ENCODE results near the gene ERBB4. TPM values are rescaled to one million over a fixed set of nuclear protein-coding genes. Genes with fewer than 3 reads are reported as not detected.

ERBB4 gene
- total RNA-seq, 1 donor from 2014 or later = 1.2 TPM

DNA sequence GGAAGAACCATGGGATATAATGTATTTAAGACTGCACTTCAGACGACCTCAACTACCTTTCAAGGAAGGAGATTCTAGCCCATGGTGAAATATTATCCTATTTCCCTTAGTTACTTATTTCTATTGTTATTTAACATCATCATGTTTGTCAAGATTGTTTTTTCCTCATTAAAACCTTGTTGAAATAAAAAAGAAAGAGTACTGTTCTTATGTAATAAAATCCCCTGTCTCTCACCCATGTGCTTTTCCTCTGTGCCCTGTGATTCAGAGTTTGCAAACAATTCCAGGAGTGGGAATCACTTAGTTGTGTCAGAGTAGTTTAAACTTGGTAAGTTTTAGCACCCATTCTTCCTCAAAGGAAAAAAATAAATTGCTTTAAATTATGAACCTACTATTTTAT is 43.6 kb downstream of the ERBB4 start:
- H3K9ac ChIP-seq (ENCODE audit: low read length) = no peak overlapping the region
- H3K4me2 ChIP-seq (ENCODE audit: low read length) = no peak overlapping the region
- FAIRE-seq (no peak), DNase-seq (ENCODE audit: low read depth) (no peak)
- Mint-ChIP-seq H3K4me3 (ENCODE audit: unreplicated experiment) (no peak overlapping the region), H3K9me3 (ENCODE audit: unreplicated experiment) (no peaks in the 10 kb centered on the region), H3K27me3 (ENCODE audit: low read depth, unreplicated experiment) (no peaks in the 10 kb centered on the region), H3K36me3 (ENCODE audit: low read depth, unreplicated experiment) (no peaks in the 10 kb centered on the region), H3K4me1 (ENCODE audit: low read depth, unreplicated experiment) (no peaks in the 10 kb centered on the region), H3K27ac (ENCODE audit: unreplicated experiment) (no peak overlapping the region)
- TF ChIP-seq EZH2 (IDR thresholded peaks at IDR 0.05; ENCODE audit: insufficient read depth, low read length) = no peak
- TF ChIP-seq, protein P1, sequence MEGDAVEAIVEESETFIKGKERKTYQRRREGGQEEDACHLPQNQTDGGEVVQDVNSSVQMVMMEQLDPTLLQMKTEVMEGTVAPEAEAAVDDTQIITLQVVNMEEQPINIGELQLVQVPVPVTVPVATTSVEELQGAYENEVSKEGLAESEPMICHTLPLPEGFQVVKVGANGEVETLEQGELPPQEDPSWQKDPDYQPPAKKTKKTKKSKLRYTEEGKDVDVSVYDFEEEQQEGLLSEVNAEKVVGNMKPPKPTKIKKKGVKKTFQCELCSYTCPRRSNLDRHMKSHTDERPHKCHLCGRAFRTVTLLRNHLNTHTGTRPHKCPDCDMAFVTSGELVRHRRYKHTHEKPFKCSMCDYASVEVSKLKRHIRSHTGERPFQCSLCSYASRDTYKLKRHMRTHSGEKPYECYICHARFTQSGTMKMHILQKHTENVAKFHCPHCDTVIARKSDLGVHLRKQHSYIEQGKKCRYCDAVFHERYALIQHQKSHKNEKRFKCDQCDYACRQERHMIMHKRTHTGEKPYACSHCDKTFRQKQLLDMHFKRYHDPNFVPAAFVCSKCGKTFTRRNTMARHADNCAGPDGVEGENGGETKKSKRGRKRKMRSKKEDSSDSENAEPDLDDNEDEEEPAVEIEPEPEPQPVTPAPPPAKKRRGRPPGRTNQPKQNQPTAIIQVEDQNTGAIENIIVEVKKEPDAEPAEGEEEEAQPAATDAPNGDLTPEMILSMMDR (IDR thresholded peaks at IDR 0.05; ENCODE audit: insufficient read depth, low read depth, low read length) = no peak
- no peak overlapping the region for H3K27ac ChIP-seq (ENCODE audit: low read depth, low read length)
- H2AFZ ChIP-seq (ENCODE audit: low read depth, low read length) = no peak overlapping the region
- no peaks in the 10 kb centered on the region for H3K79me2 ChIP-seq (ENCODE audit: insufficient read depth, low read length)
- no peaks in the 10 kb centered on the region for H3K4me1 ChIP-seq (ENCODE audit: insufficient read depth, low read length)
- H3K9me3 ChIP-seq (ENCODE audit: insufficient read depth, low read depth, low read length) = no peaks in the 10 kb centered on the region
- no peak overlapping the region for H3K4me3 ChIP-seq (ENCODE audit: insufficient read depth, low read depth, low read length)
- H3K27me3 ChIP-seq (ENCODE audit: insufficient read depth, low read length) = no peaks in the 10 kb centered on the region
- H4K20me1 ChIP-seq (ENCODE audit: insufficient read depth, low read length) = no peaks in the 10 kb centered on the region
- no peaks in the 10 kb centered on the region for H3K36me3 ChIP-seq (ENCODE audit: insufficient read depth, low read length)

DNA sequence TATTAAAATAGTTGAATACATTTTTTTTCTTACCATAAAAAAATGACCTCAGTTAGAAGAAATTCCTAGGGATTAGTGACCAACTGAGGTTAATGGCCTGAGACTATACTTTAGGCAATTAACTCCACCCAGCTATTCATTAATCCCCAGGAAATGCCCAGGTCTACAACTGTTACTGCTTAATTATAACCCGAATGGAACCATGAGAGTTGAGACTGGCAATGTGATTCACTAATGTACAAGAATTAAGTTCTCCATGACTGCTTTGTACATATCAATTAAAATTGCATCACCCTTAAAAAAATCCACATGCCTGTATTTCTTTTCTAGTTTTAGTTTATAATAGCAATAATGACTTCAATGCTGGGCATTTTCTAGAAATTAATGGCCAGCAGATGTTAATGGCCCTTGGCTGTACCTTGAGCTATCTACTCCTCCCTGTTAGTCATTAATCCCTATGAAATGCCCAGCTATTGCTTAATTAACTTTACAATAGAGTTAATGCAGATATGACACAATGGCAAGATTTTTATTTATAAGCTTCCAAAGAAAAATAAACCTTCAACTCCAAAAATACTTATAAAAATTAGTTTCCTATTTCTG is 44.1 kb downstream of the ERBB4 start:
- Histone ChIP-seq H3K4me1 (ENCODE audit: insufficient read depth, low read length) (no peaks in the 10 kb centered on the region), H3K27me3 (ENCODE audit: insufficient read depth, low read length) (no peaks in the 10 kb centered on the region), H3K9me3 (ENCODE audit: insufficient read depth, low read depth, low read length) (no peaks in the 10 kb centered on the region), H3K79me2 (ENCODE audit: insufficient read depth, low read length) (no peaks in the 10 kb centered on the region), H3K27ac (ENCODE audit: low read depth, low read length) (no peak overlapping the region), H4K20me1 (ENCODE audit: insufficient read depth, low read length) (no peaks in the 10 kb centered on the region), H3K36me3 (ENCODE audit: insufficient read depth, low read length) (no peaks in the 10 kb centered on the region), H3K9ac (ENCODE audit: low read length) (no peak overlapping the region), H3K4me3 (ENCODE audit: insufficient read depth, low read depth, low read length) (no peak overlapping the region), H3K4me2 (ENCODE audit: low read length) (no peak overlapping the region), H2AFZ (ENCODE audit: low read depth, low read length) (no peak overlapping the region)
- Mint-ChIP-seq H3K4me3 (ENCODE audit: unreplicated experiment) (no peak overlapping the region), H3K9me3 (ENCODE audit: unreplicated experiment) (no peaks in the 10 kb centered on the region), H3K4me1 (ENCODE audit: low read depth, unreplicated experiment) (no peaks in the 10 kb centered on the region), H3K36me3 (ENCODE audit: low read depth, unreplicated experiment) (no peaks in the 10 kb centered on the region), H3K27ac (ENCODE audit: unreplicated experiment) (no peak overlapping the region), H3K27me3 (ENCODE audit: low read depth, unreplicated experiment) (no peaks in the 10 kb centered on the region)
- DNase-seq (ENCODE audit: low read depth) = no peak
- TF ChIP-seq EZH2 (IDR thresholded peaks at IDR 0.05; ENCODE audit: insufficient read depth, low read length) = no peak
- TF ChIP-seq, protein P1 (IDR thresholded peaks at IDR 0.05; ENCODE audit: insufficient read depth, low read depth, low read length) = no peak
- FAIRE-seq = no peak

DNA sequence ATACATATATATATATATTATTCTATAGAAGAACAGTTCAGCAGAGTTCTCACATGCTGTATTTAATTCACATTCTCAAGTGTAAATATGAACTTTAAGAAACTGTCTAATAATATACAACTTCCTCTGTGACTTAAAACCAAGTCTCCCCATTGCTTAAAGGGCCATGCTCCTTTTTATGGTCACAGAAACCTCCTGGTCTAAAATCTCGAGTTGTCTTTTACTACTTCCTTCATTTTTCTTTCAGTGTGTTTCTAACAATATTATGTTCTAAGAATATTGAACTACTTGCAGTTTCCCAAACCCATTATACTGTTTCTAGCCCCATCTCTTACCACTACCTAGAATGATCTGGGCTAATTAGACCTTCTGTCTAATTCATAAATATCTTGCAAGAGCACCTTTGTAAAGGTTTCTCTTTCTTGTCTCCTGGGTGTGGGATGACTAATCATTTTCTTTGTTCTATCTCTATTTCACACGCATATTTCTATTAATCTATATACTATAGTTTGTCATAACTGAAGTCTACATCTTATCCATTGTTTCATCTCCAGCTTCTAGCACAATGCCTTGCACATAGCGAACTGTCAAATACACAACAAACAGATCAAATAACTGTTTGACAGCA is 48.8 kb downstream of the ERBB4 start:
- Mint-ChIP-seq H3K4me1 (ENCODE audit: low read depth, unreplicated experiment) (peaks cover 1% of the 10 kb centered on the region), H3K36me3 (ENCODE audit: low read depth, unreplicated experiment) (no peaks in the 10 kb centered on the region), H3K4me3 (ENCODE audit: unreplicated experiment) (no peak overlapping the region), H3K27ac (ENCODE audit: unreplicated experiment) (no peak overlapping the region), H3K9me3 (ENCODE audit: unreplicated experiment) (no peaks in the 10 kb centered on the region), H3K27me3 (ENCODE audit: low read depth, unreplicated experiment) (no peaks in the 10 kb centered on the region)
- Histone ChIP-seq H3K9me3 (ENCODE audit: insufficient read depth, low read depth, low read length) (no peaks in the 10 kb centered on the region), H2AFZ (ENCODE audit: low read depth, low read length) (no peak overlapping the region), H3K4me3 (ENCODE audit: insufficient read depth, low read depth, low read length) (no peak overlapping the region), H3K4me1 (ENCODE audit: insufficient read depth, low read length) (no peaks in the 10 kb centered on the region), H3K27ac (ENCODE audit: low read depth, low read length) (no peak overlapping the region), H3K27me3 (ENCODE audit: insufficient read depth, low read length) (no peaks in the 10 kb centered on the region), H3K79me2 (ENCODE audit: insufficient read depth, low read length) (no peaks in the 10 kb centered on the region), H3K9ac (ENCODE audit: low read length) (no peak overlapping the region), H3K36me3 (ENCODE audit: insufficient read depth, low read length) (no peaks in the 10 kb centered on the region), H4K20me1 (ENCODE audit: insufficient read depth, low read length) (no peaks in the 10 kb centered on the region), H3K4me2 (ENCODE audit: low read length) (no peak overlapping the region)
- FAIRE-seq = no peak
- TF ChIP-seq, protein P1 (IDR thresholded peaks at IDR 0.05; ENCODE audit: insufficient read depth, low read depth, low read length) = no peak
- no peak for TF ChIP-seq EZH2 (IDR thresholded peaks at IDR 0.05; ENCODE audit: insufficient read depth, low read length)
- no peak for DNase-seq (ENCODE audit: low read depth)

All from astrocyte (in vitro differentiated cells and primary cell).